ENCODE results near the gene REG3A.

Gene REG3A

GRCh38 chr2:79159653-79160052 lies at the start of gene REG3A:
TSS of gene REG3A (minus strand) at chr2:79159753. CDS start at chr2:79159405, 348 bp downstream.
- DNase-seq = no peak

GRCh38 chr2:79200762-79201161 lies 41.2 kb upstream of the REG3A start:
- no peak for DNase-seq

- DNase-seq = no peak
Measured at GRCh38 chr2:79191816-79192215, 32.3 kb upstream of the REG3A start.

- DNase-seq = no peak
Measured at GRCh38 chr2:79191081-79191480, 31.5 kb upstream of the REG3A start.

- DNase-seq = no peak
Measured at GRCh38 chr2:79189465-79189864, 29.9 kb upstream of the REG3A start.

- DNase-seq = no peak
Measured at GRCh38 chr2:79181617-79182016, 22.1 kb upstream of the REG3A start.

- no peak for DNase-seq
Measured at GRCh38 chr2:79180092-79180491, 20.5 kb upstream of the REG3A start.

- DNase-seq = no peak
Measured at GRCh38 chr2:79179036-79179435, 19.5 kb upstream of the REG3A start.

- DNase-seq = no peak
Measured at GRCh38 chr2:79178076-79178674, 18.6 kb upstream of the REG3A start.

- DNase-seq = no peak
Measured at GRCh38 chr2:79171348-79171958, 11.9 kb upstream of the REG3A start.

GRCh38 chr2:79162801-79163200 lies 3.2 kb upstream of the REG3A start:
- DNase-seq = no peak

- DNase-seq = no peak
Measured at GRCh38 chr2:79162132-79162531, 2.6 kb upstream of the REG3A start.

- no peak for DNase-seq
Measured at GRCh38 chr2:79159030-79159429, 523 bp downstream of the REG3A start.

GRCh38 chr2:79155826-79156476 lies 3.6 kb downstream of the REG3A start:
- DNase-seq = no peak

GRCh38 chr2:79139423-79139822 lies 20.1 kb downstream of the REG3A start:
- DNase-seq = no peak

GRCh38 chr2:79138385-79138784 lies 21.2 kb downstream of the REG3A start:
- no peak for DNase-seq

GRCh38 chr2:79131687-79132086 lies 27.9 kb downstream of the REG3A start:
- DNase-seq = no peak

GRCh38 chr2:79129804-79130203 lies 29.7 kb downstream of the REG3A start:
- no peak for DNase-seq

- DNase-seq = no peak
Measured at GRCh38 chr2:79129260-79129659, 30.3 kb downstream of the REG3A start.

GRCh38 chr2:79128406-79128805 lies 31.1 kb downstream of the REG3A start:
- DNase-seq = no peak

GRCh38 chr2:79125721-79125985 lies 33.9 kb downstream of the REG3A start:
- no peak for DNase-seq

- no peak for DNase-seq
Measured at GRCh38 chr2:79124907-79125720, 34.4 kb downstream of the REG3A start.

- DNase-seq = no peak
Measured at GRCh38 chr2:79122676-79123075, 36.9 kb downstream of the REG3A start.

GRCh38 chr2:79120194-79120713 lies 39.3 kb downstream of the REG3A start, which contains the start of gene REG1A:
TSS of gene REG1A (plus strand) at chr2:79120488. CDS start at chr2:79120862, 374 bp downstream.
- no peak for DNase-seq
